Gastrocnemius medialis (tissue), 4 donors: Measurements from ENCODE around the gene SNAPC2. TPM values are rescaled to one million over a fixed set of nuclear protein-coding genes. Genes with fewer than 3 reads are reported as not detected.

Source experiments
- ATAC-seq, 2 donors: fragments of 150-250 bp; one replicate each; pipeline ENCODE4 v1.9.1; 2016
- DNase-seq, 2 donors: peaks; one replicate each; pipeline ENCODE4 v3.0.0-alpha.2; 2019
- H3K27ac ChIP-seq, 4 donors: fragments of 200-600 bp; sonication (generic); 1 replicate in 1 of 4; 2 replicates in 3 of 4; pipeline ENCODE4 v1.5.1; 2016 to 2018; ENCODE audit warnings: mild to moderate bottlenecking in 2 of 4, moderate library complexity in 1 of 4
- H3K27me3 ChIP-seq, 3 donors: fragments of 200-600 bp; sonication (generic) in 2 of 3; 1 replicate in 1 of 3; 2 replicates in 2 of 3; pipeline versions ENCODE4 v1.5.1 to v1.6.0; 2016 to 2019; ENCODE audit warnings: mild to moderate bottlenecking in 1 of 3, moderate library complexity in 1 of 3
- H3K36me3 ChIP-seq, 2 donors: fragments of 200-600 bp; sonication (generic) in 1 of 2; one replicate each; pipeline ENCODE4 v1.5.1; 2017 to 2018
- H3K4me1 ChIP-seq, 2 donors: fragments of 200-600 bp; sonication (generic) in 1 of 2; one replicate each; pipeline ENCODE4 v1.5.1; 2016 to 2017; ENCODE audit warnings: mild to moderate bottlenecking in 2 of 2
- H3K4me3 ChIP-seq, 4 donors: fragments of 200-600 bp; sonication (generic) in 3 of 4; 1 replicate in 1 of 4; 2 replicates in 3 of 4; pipeline ENCODE4 v1.5.1; 2016 to 2019; ENCODE audit warnings: mild to moderate bottlenecking in 2 of 4
- H3K9me3 ChIP-seq, 3 donors: fragments of 200-600 bp; sonication (generic) in 2 of 3; 1 replicate in 1 of 3; 2 replicates in 2 of 3; pipeline ENCODE4 v1.5.1; 2016 to 2019
- CTCF ChIP-seq, 5 experiments: fragments of 450-650 bp in 3 of 5; fragments of 200-600 bp in 2 of 5; sonication (generic) in 2 of 5; IDR thresholded peaks in 4 of 5; conservative IDR thresholded peaks in 1 of 5; 1 replicate in 4 of 5; 2 replicates in 1 of 5; pipeline ENCODE4 v1.5.1; 2016 to 2019; ENCODE audit warnings: antibody characterized with exemption in 5 of 5, mild to moderate bottlenecking in 3 of 5, moderate library complexity in 3 of 5
- POLR2A ChIP-seq, 2 donors: fragments of 450-650 bp; IDR thresholded peaks; one replicate each; pipeline ENCODE4 v1.6.1; 2017; ENCODE audit warnings: antibody characterized with exemption in 2 of 2, mild to moderate bottlenecking in 2 of 2, moderate library complexity in 2 of 2
- in situ Hi-C, 4 donors: fragments of 200-750 bp; cut with MboI; loops; one replicate each; pipeline versions ENCODE4 v1.15.0 to v1.8.0; 2017; ENCODE audit warnings: low sequenced_read_pairs in 4 of 4
- intact Hi-C: fragments of 100-400 bp; cut with DNase I; formaldehyde crosslinking; loops from one replicate; pipeline ENCODE4 v1.15.1; 2023; ENCODE audit warnings: low total_unique reads
- total RNA-seq, 4 donors: library from RNA; depleted of rRNA; stranded (reverse); fragments of >200 nt; gene quantifications; one replicate each; pipeline versions ENCODE4 v1.1.0 to v1.2.3, GENCODE V29; 2016

Gene SNAPC2
- total RNA-seq, 4 donors from 2014 or later = 4.6 to 10.9 (median 7.1) TPM

GRCh38 chr19:7961920-7962626 is 41.9 kb downstream of the SNAPC2 start:
- intact Hi-C loops (no loop called here), in situ Hi-C loops (no loop called here)
- Histone ChIP-seq H3K27me3 (no peaks in the 10 kb centered on the region), H3K9me3 (no peaks in the 10 kb centered on the region), H3K4me3 (no peak overlapping the region), H3K27ac (no peak overlapping the region), H3K36me3 (peaks cover 0 to 50% of the 10 kb centered on the region in 2 donors), H3K4me1 (no peaks in the 10 kb centered on the region)
- TF ChIP-seq POLR2A (IDR thresholded peaks at IDR 0.05) = no peak
- no peak for TF ChIP-seq CTCF (IDR thresholded peaks at IDR 0.05 in 4 of 5, conservative IDR thresholded peaks at IDR 0.05 in 1 of 5)
- DNase-seq (no peak), ATAC-seq (no peak)

- no peak for TF ChIP-seq CTCF (IDR thresholded peaks at IDR 0.05 in 4 of 5, conservative IDR thresholded peaks at IDR 0.05 in 1 of 5)
- no peak for TF ChIP-seq POLR2A (IDR thresholded peaks at IDR 0.05)
- in situ Hi-C loops (no loop called here), intact Hi-C loops (no loop called here)
- no peaks in the 10 kb centered on the region for H3K27me3 ChIP-seq
- H3K4me1 ChIP-seq = no peaks in the 10 kb centered on the region
- no peak overlapping the region for H3K27ac ChIP-seq
- DNase-seq = no peak
- peaks cover 0 to 57% of the 10 kb centered on the region in 2 donors for H3K36me3 ChIP-seq
- H3K4me3 ChIP-seq = no peak overlapping the region
- no peaks in the 10 kb centered on the region for H3K9me3 ChIP-seq
- no peak for ATAC-seq
Measured at GRCh38 chr19:7962644-7963268, 42.6 kb downstream of the SNAPC2 start.

GRCh38 chr19:7963566-7963965 is 43.4 kb downstream of the SNAPC2 start:
- Histone ChIP-seq H3K4me1 (no peaks in the 10 kb centered on the region), H3K4me3 (no peak overlapping the region), H3K27ac (no peak overlapping the region), H3K27me3 (no peaks in the 10 kb centered on the region), H3K36me3 (peaks cover 0 to 58% of the 10 kb centered on the region in 2 donors), H3K9me3 (no peaks in the 10 kb centered on the region)
- ATAC-seq (no peak), DNase-seq (no peak)
- intact Hi-C loops = no loop called here
- no peak for TF ChIP-seq POLR2A (IDR thresholded peaks at IDR 0.05)
- TF ChIP-seq CTCF (IDR thresholded peaks at IDR 0.05 in 4 of 5, conservative IDR thresholded peaks at IDR 0.05 in 1 of 5) = no peak
- in situ Hi-C loops = no loop called here

- in situ Hi-C loops = no loop called here
- H3K36me3 ChIP-seq = peaks cover 0 to 56% of the 10 kb centered on the region in 2 donors
Measured at GRCh38 chr19:7965259-7965841, 45.2 kb downstream of the SNAPC2 start.

More at GRCh38 chr19:7965259-7965841, 45.2 kb downstream of the SNAPC2 start:
- no peaks in the 10 kb centered on the region for H3K4me1 ChIP-seq
- H3K9me3 ChIP-seq = no peaks in the 10 kb centered on the region
- DNase-seq = no peak
- H3K27me3 ChIP-seq = no peaks in the 10 kb centered on the region
- peak overlapping the region in 1 of 4 donors; percentile 20 for H3K27ac ChIP-seq
- intact Hi-C loops = no loop called here
- no peak overlapping the region for H3K4me3 ChIP-seq
- TF ChIP-seq CTCF (IDR thresholded peaks at IDR 0.05 in 4 of 5, conservative IDR thresholded peaks at IDR 0.05 in 1 of 5) (no peak), POLR2A (IDR thresholded peaks at IDR 0.05) (no peak)
- ATAC-seq = no peak
